ENCODE measurements around the gene IGF2BP1. TPM values are rescaled to one million over a fixed set of nuclear protein-coding genes. Genes with fewer than 3 reads are reported as not detected.

Gene IGF2BP1
- total and polyA plus RNA-seq, 2 of the 8 experiments (the other 6 are each of a cell fraction or from before 2014, with no cell fraction given), result 41.6 to 513 TPM

GRCh38 chr17:48951572-48951971 lies 45.6 kb upstream of the IGF2BP1 start:
- no peaks in the 10 kb centered on the region for H3K79me2 ChIP-seq (ENCODE audit: control insufficient read depth in 1 of 2, insufficient read depth in 2 of 2, low read length in 2 of 2)
- H2BK120ac ChIP-seq (replicated peaks; ENCODE audit: low read depth, low read length), result no peak overlapping the region
- H3K4me1 ChIP-seq (replicated peaks in 1 of 4; ENCODE audit: control insufficient read depth in 3 of 4, insufficient read depth in 4 of 4, low read length in 3 of 4), result peaks cover 0 to 5% (median 3%) of the 10 kb centered on the region in 4 experiments; a peak in 3 of 7 replicates
- no peak overlapping the region for H3K4ac ChIP-seq (replicated peaks; ENCODE audit: insufficient read length, low read depth, low read length)
- H4K8ac ChIP-seq (ENCODE audit: extremely low read depth, insufficient read depth, low read length), result no peak overlapping the region
- no peak overlapping the region for H2BK5ac ChIP-seq (ENCODE audit: low read depth, low read length)
- no peaks in the 10 kb centered on the region for H3K9me3 ChIP-seq (ENCODE audit: insufficient read depth in 2 of 2, low read depth in 1 of 2, low read length in 1 of 2)
- no peak overlapping the region for H2AFZ ChIP-seq (ENCODE audit: low read length)
- DNase-seq (ENCODE audit: low read depth in 1 of 2, low spot score in 2 of 2), result no peak
- POLR2A ChIA-PET (ENCODE audit: partially characterized antibody), result interaction anchor here (0.7 to 3.6 kb wide), 2 partner anchors 45 to 273 kb away, joined by 3 to 25 read pairs; partner anchors contain the start of gene IGF2BP1
- no peaks in the 10 kb centered on the region for H3K79me1 ChIP-seq (ENCODE audit: low read depth, low read length)
- H3K4me2 ChIP-seq (ENCODE audit: insufficient read depth in 1 of 2, low read depth in 2 of 2, low read length in 2 of 2), result no peak overlapping the region
- no peak overlapping the region for H2AK5ac ChIP-seq (ENCODE audit: low read depth, low read length)
- no peak overlapping the region for H4K91ac ChIP-seq (replicated peaks; ENCODE audit: insufficient read length, low read length)
- H3K27ac ChIP-seq (ENCODE audit: low read depth, low read length), result no peak overlapping the region
- H3K56ac ChIP-seq (replicated peaks; ENCODE audit: insufficient read length, low read depth, low read length), result no peak overlapping the region
- FAIRE-seq, result no peak
- H2BK20ac ChIP-seq (ENCODE audit: low read length), result no peak overlapping the region; the same call in 1 of the 2 replicates
- no peak overlapping the region for H3K23ac ChIP-seq (ENCODE audit: insufficient read length)
- H3K14ac ChIP-seq (ENCODE audit: insufficient read length), result no peak overlapping the region
- no peaks in the 10 kb centered on the region for H4K20me1 ChIP-seq (replicated peaks in 1 of 2; ENCODE audit: control insufficient read depth in 1 of 2, insufficient read depth in 2 of 2, low read length in 2 of 2)
- H3K9ac ChIP-seq (replicated peaks in 1 of 4; ENCODE audit: extremely low read depth in 1 of 4, low read depth in 3 of 4, low read length in 3 of 4), result no peak overlapping the region; a peak in 1 of 7 replicates
- H4K5ac ChIP-seq (ENCODE audit: insufficient read length, low read depth, low read length), result no peak overlapping the region
- H2BK15ac ChIP-seq (ENCODE audit: low read length), result no peak overlapping the region
- CTCF ChIA-PET (ENCODE audit: partially characterized antibody), result interaction anchor here (0.9 to 3.8 kb wide), 7 partner anchors 10 to 100 kb away, joined by 3 to 23 read pairs (median 6); no protein-coding TSS in a partner anchor
- 94% methylated on average over 5 of the region's 5 CpGs; no CpG with 5 or more reads in 1 of the 2 experiments for WGBS, 2 experiments (ENCODE audit: extremely low coverage in 1 of 2, insufficient coverage in 1 of 2, insufficient read length in 1 of 2, insufficient replicate concordance in 2 of 2, low coverage in 1 of 2, low lambda C conversion rate in 2 of 2, missing lambda C conversion rate in 1 of 2)
- H3K27me3 ChIP-seq (replicated peaks in 1 of 4; ENCODE audit: control insufficient read depth in 3 of 4, extremely low read depth in 1 of 4, insufficient read depth in 3 of 4, low read length in 3 of 4), result no peaks in the 10 kb centered on the region
- H3K23me2 ChIP-seq (ENCODE audit: low read depth, low read length), result no peaks in the 10 kb centered on the region
- no peak overlapping the region for H3K18ac ChIP-seq (ENCODE audit: extremely low read depth, low read length)
- H3K4me3 ChIP-seq (ENCODE audit: extremely low read depth in 1 of 4, insufficient read depth in 2 of 4, low read depth in 3 of 4, low read length in 4 of 4), result no peak overlapping the region
- no peaks in the 10 kb centered on the region for H3K36me3 ChIP-seq (ENCODE audit: control insufficient read depth in 2 of 4, insufficient read depth in 4 of 4, low read length in 3 of 4)
- H2BK12ac ChIP-seq (ENCODE audit: low read depth, low read length), result no peak overlapping the region
